NCI-H2171 treated with DMSO at 0.1 percent for 48 hours (cell line): ENCODE measurements around the gene AGL.
"Not testable (repeated sequence)": the region's sequence is repeated elsewhere in the genome, so short reads cannot be mapped to it uniquely, and the experiment has no call there.

Experiments used
- DNase-seq: peaks from one replicate; lab custom pipeline; 2025; lab: John Stamatoyannopoulos, UW

Gene AGL

GRCh38 chr1:99849744-99850458 lies at the start of gene AGL:
Gene AGL (plus strand): TSS chr1:99850361. CDS start chr1:99851043, 682 bp downstream.
- DNase-seq, result peak; percentile 84

GRCh38 chr1:99801584-99801983 lies 48.6 kb upstream of the AGL start:
- no peak for DNase-seq

GRCh38 chr1:99806882-99807281 lies 43.3 kb upstream of the AGL start:
- no peak for DNase-seq

- DNase-seq, result peak; percentile 87
These were observed 41.6 kb upstream of the AGL start for GRCh38 chr1:99808391-99809115.

- DNase-seq, result no peak
These were observed 39.1 kb upstream of the AGL start for GRCh38 chr1:99811075-99811474.

GRCh38 chr1:99811747-99812146 lies 38.4 kb upstream of the AGL start:
- DNase-seq, result no peak

GRCh38 chr1:99814373-99814900 lies 35.7 kb upstream of the AGL start:
- no peak for DNase-seq

GRCh38 chr1:99816656-99817055 lies 33.5 kb upstream of the AGL start:
- DNase-seq, result no peak

- no peak for DNase-seq
These were observed 32.0 kb upstream of the AGL start for GRCh38 chr1:99818063-99818699.

- DNase-seq, result no peak
These were observed 29.6 kb upstream of the AGL start for GRCh38 chr1:99820546-99820945.

GRCh38 chr1:99825098-99825497 lies 25.1 kb upstream of the AGL start:
- DNase-seq, result no peak

- DNase-seq, result no peak
These were observed 24.5 kb upstream of the AGL start for GRCh38 chr1:99825702-99826101.

- DNase-seq, result no peak
These were observed 22.2 kb upstream of the AGL start for GRCh38 chr1:99827970-99828369.

- DNase-seq, result no peak
These were observed 20.9 kb upstream of the AGL start for GRCh38 chr1:99829269-99829668.

GRCh38 chr1:99833911-99834310 lies 16.2 kb upstream of the AGL start:
- DNase-seq, result not testable (repeated sequence)

- DNase-seq, result peak; percentile 7
These were observed 13.7 kb upstream of the AGL start for GRCh38 chr1:99836171-99837103.

GRCh38 chr1:99840353-99840752 lies 9.8 kb upstream of the AGL start:
- not testable (repeated sequence) for DNase-seq

GRCh38 chr1:99843760-99844159 lies 6.4 kb upstream of the AGL start:
- no peak for DNase-seq

GRCh38 chr1:99845201-99845600 lies 5.0 kb upstream of the AGL start:
- not testable (repeated sequence) for DNase-seq

GRCh38 chr1:99849413-99849743 lies 783 bp upstream of the AGL start:
- DNase-seq, result no peak

- DNase-seq, result no peak
These were observed 514 bp downstream of the AGL start for GRCh38 chr1:99850459-99851291.
